HL-60 (cell line): ENCODE measurements around the gene CBFA2T2.

Experiments
- DNase-seq, 2 experiments: peaks; one replicate each; pipeline ENCODE4 v3.0.0-alpha.2; 2010 to 2020; ENCODE audit warnings: low read depth in 1 of 2, low spot score in 1 of 2
- H3K27ac ChIP-seq: fragments of 250-450 bp; sonication (Bioruptor Pico); replicated peaks from 2 replicates; pipeline ENCODE4 v1.5.1; 2020; ENCODE audit warnings: mild to moderate bottlenecking, moderate library complexity
- H3K27me3 ChIP-seq: fragments of 250-450 bp; sonication (Bioruptor Pico); 2 replicates; pipeline ENCODE4 v1.5.1; 2021; ENCODE audit warnings: mild to moderate bottlenecking, moderate library complexity; ENCODE audit not compliant: insufficient read depth, poor library complexity, severe bottlenecking
- H3K4me3 ChIP-seq: replicated peaks from 2 replicates; pipeline ENCODE4 v1.5.1; 2011; ENCODE audit warnings: mild to moderate bottlenecking, control low read depth, low read length; ENCODE audit not compliant: insufficient read depth
- GABPA ChIP-seq: IDR thresholded peaks from 2 replicates; pipeline ENCODE4 v1.6.1; 2012; ENCODE audit warnings: low read depth
- POLR2AphosphoS5 ChIP-seq: IDR thresholded peaks from 2 replicates; pipeline ENCODE4 v1.6.1; 2012; ENCODE audit warnings: low read depth
- SPI1 ChIP-seq: IDR thresholded peaks from 2 replicates; pipeline ENCODE4 v1.6.1; 2012; ENCODE audit warnings: low read depth, mild to moderate bottlenecking, borderline replicate concordance
- TF ChIP-seq, protein P1 (sequence below): IDR thresholded peaks from 2 replicates; pipeline ENCODE4 v1.6.1; 2012; ENCODE audit warnings: low read depth; ENCODE audit not compliant: insufficient replicate concordance
- TF ChIP-seq, protein P2 (sequence below): IDR thresholded peaks from one replicate; pipeline ENCODE4 v1.5.1; 2011; ENCODE audit warnings: low read length, control low read depth, inconsistent platforms; ENCODE audit not compliant: insufficient read depth

The CBFA2T2 gene

DNA sequence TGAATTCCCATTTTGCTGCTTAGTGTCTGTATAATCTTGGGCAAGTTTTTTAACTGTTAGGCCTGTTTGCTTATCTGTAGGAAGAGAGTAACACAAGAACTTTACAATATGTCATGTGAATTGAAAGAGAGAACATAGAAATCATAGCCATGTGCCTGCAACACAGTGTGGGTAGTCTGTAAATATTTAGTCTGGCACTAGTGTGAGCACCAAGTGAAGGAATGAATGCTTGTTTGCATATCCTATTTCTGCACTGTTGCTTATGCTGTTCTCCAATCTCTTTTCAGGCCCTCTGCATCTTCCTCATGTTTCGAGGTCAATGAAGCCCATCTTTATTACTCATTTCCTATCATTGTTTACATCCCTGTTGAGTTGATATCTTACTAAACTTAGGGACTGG is 49.2 kb downstream of the CBFA2T2 start:
- no peak overlapping the region for H3K4me3 ChIP-seq
- TF ChIP-seq, protein P1, sequence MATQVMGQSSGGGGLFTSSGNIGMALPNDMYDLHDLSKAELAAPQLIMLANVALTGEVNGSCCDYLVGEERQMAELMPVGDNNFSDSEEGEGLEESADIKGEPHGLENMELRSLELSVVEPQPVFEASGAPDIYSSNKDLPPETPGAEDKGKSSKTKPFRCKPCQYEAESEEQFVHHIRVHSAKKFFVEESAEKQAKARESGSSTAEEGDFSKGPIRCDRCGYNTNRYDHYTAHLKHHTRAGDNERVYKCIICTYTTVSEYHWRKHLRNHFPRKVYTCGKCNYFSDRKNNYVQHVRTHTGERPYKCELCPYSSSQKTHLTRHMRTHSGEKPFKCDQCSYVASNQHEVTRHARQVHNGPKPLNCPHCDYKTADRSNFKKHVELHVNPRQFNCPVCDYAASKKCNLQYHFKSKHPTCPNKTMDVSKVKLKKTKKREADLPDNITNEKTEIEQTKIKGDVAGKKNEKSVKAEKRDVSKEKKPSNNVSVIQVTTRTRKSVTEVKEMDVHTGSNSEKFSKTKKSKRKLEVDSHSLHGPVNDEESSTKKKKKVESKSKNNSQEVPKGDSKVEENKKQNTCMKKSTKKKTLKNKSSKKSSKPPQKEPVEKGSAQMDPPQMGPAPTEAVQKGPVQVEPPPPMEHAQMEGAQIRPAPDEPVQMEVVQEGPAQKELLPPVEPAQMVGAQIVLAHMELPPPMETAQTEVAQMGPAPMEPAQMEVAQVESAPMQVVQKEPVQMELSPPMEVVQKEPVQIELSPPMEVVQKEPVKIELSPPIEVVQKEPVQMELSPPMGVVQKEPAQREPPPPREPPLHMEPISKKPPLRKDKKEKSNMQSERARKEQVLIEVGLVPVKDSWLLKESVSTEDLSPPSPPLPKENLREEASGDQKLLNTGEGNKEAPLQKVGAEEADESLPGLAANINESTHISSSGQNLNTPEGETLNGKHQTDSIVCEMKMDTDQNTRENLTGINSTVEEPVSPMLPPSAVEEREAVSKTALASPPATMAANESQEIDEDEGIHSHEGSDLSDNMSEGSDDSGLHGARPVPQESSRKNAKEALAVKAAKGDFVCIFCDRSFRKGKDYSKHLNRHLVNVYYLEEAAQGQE = no peak
- TF ChIP-seq SPI1 (no peak), GABPA (no peak), POLR2AphosphoS5 (no peak)
- TF ChIP-seq, protein P2, sequence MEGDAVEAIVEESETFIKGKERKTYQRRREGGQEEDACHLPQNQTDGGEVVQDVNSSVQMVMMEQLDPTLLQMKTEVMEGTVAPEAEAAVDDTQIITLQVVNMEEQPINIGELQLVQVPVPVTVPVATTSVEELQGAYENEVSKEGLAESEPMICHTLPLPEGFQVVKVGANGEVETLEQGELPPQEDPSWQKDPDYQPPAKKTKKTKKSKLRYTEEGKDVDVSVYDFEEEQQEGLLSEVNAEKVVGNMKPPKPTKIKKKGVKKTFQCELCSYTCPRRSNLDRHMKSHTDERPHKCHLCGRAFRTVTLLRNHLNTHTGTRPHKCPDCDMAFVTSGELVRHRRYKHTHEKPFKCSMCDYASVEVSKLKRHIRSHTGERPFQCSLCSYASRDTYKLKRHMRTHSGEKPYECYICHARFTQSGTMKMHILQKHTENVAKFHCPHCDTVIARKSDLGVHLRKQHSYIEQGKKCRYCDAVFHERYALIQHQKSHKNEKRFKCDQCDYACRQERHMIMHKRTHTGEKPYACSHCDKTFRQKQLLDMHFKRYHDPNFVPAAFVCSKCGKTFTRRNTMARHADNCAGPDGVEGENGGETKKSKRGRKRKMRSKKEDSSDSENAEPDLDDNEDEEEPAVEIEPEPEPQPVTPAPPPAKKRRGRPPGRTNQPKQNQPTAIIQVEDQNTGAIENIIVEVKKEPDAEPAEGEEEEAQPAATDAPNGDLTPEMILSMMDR = no peak
- no peak overlapping the region for H3K27ac ChIP-seq
- DNase-seq = no peak
- no peaks in the 10 kb centered on the region for H3K27me3 ChIP-seq

DNA sequence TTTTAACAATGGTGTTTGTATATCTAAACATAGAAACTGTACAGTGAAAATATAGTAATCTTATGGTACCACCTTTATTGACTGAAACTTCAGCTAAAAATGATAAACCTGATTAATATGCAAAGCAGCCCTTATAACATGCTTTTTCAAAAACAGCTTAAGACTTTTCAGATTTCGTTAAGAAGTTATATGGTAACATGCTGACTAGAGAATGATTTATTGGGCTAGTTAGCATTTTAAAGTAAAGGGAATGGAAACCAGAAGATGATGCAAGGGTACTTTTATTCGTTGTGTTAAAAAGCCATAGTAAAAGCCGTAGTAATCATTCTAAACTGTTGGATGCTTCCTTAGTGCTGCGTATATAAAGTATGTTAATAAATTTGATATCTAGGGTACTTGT is 50.5 kb downstream of the CBFA2T2 start:
- H3K4me3 ChIP-seq = no peak overlapping the region
- no peak overlapping the region for H3K27ac ChIP-seq
- TF ChIP-seq POLR2AphosphoS5 (no peak), GABPA (no peak), SPI1 (no peak)
- TF ChIP-seq, protein P1 = no peak
- TF ChIP-seq, protein P2 = no peak
- no peaks in the 10 kb centered on the region for H3K27me3 ChIP-seq
- DNase-seq = no peak

DNA sequence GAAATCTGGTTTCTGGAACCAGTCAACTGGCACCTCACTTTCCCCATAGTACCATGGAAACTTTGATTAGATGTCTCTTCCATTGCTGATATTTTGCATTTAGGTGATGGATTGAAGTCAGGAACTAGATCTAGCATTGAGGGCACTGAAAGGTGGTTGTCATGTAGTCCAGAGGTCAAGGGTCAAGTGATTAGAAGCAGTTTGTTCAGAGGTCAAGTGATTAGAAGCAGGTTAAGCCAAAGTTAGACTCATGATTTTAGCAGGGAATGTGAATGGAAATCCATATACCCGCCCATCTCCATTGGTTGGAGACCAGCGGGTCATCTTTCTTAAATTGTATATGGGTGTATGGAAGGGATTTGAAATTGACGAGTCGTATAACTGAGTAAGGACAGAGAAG is 51.2 kb downstream of the CBFA2T2 start:
- Histone ChIP-seq H3K27ac (no peak overlapping the region), H3K27me3 (no peaks in the 10 kb centered on the region), H3K4me3 (no peak overlapping the region)
- TF ChIP-seq, protein P1 = no peak
- no peak for TF ChIP-seq SPI1
- no peak for TF ChIP-seq GABPA
- TF ChIP-seq POLR2AphosphoS5 = no peak
- TF ChIP-seq, protein P2 = no peak
- no peak for DNase-seq
